CD8-positive, alpha-beta memory T cell (primary cell): ENCODE results near the gene PPP1R3E. TPM values are rescaled to one million over a fixed set of nuclear protein-coding genes. Genes with fewer than 3 reads are reported as not detected.
A peak's percentile ranks its signal among the peaks of the same experiment; 100 is the strongest.
"Not testable (repeated sequence)": the region's sequence is repeated elsewhere in the genome, so short reads cannot be mapped to it uniquely, and the experiment has no call there.

Experiments used
- CTCF ChIA-PET: fragments of 350-600 bp; sonication (Branson Sonifier 250); formaldehyde crosslinking; loops from one replicate; lab custom pipeline; 2021; ENCODE audit warnings: antibody characterized with exemption; lab: Charles Lee
- POLR2A ChIA-PET: fragments of 350-600 bp; sonication (Branson Sonifier 250); formaldehyde crosslinking; loops from one replicate; lab custom pipeline; 2021; ENCODE audit warnings: antibody characterized with exemption; lab: Charles Lee
- DNase-seq, 5 donors: peaks; one replicate each; pipeline versions ENCODE4 v3.0.0 to v3.0.0-alpha.2; 2020 to 2022; ENCODE audit warnings: mixed read lengths in 1 of 5
- H3K27ac ChIP-seq: one replicate; pipeline ENCODE4 v1.7.0; 2013; ENCODE audit warnings: low read depth, mild to moderate bottlenecking, low read length, moderate library complexity
- H3K27me3 ChIP-seq: 2 replicates; pipeline ENCODE4 v1.7.0; 2013; ENCODE audit warnings: low read length, mild to moderate bottlenecking; ENCODE audit not compliant: insufficient read depth, poor library complexity, severe bottlenecking
- H3K36me3 ChIP-seq: 2 replicates; pipeline ENCODE4 v1.7.0; 2013; ENCODE audit warnings: mild to moderate bottlenecking, low read length, moderate library complexity; ENCODE audit not compliant: insufficient read depth
- H3K4me1 ChIP-seq: 2 replicates; pipeline ENCODE4 v1.7.0; 2013; ENCODE audit warnings: mild to moderate bottlenecking, low read length, moderate library complexity; ENCODE audit not compliant: insufficient read depth
- H3K4me3 ChIP-seq: 2 replicates; pipeline ENCODE4 v1.7.0; 2013; ENCODE audit warnings: mild to moderate bottlenecking, low read length
- H3K9me3 ChIP-seq: 2 replicates; pipeline ENCODE4 v1.7.0; 2013; ENCODE audit warnings: mild to moderate bottlenecking, low read length
- H3K27ac Mint-ChIP-seq, 8 donors: one replicate each; pipeline ENCODE4 v1.8.0; 2020 to 2021; ENCODE audit warnings: mixed read lengths in 8 of 8, mild to moderate bottlenecking in 6 of 8, inconsistent platforms in 3 of 8, moderate library complexity in 3 of 8
- H3K27me3 Mint-ChIP-seq, 2 donors: one replicate each; pipeline ENCODE4 v1.8.0; 2020 to 2021; ENCODE audit warnings: mixed read lengths in 2 of 2, mild to moderate bottlenecking in 1 of 2, moderate library complexity in 1 of 2
- H3K36me3 Mint-ChIP-seq, 3 donors: one replicate each; pipeline ENCODE4 v1.8.0; 2020 to 2021; ENCODE audit warnings: mixed read lengths in 3 of 3, inconsistent platforms in 1 of 3, mild to moderate bottlenecking in 1 of 3
- H3K4me1 Mint-ChIP-seq, 3 donors: one replicate each; pipeline ENCODE4 v1.8.0; 2020 to 2021; ENCODE audit warnings: mixed read lengths in 3 of 3, inconsistent platforms in 1 of 3, mild to moderate bottlenecking in 1 of 3
- H3K4me3 Mint-ChIP-seq, 7 donors: one replicate each; pipeline ENCODE4 v1.8.0; 2020 to 2021; ENCODE audit warnings: mixed read lengths in 7 of 7, mild to moderate bottlenecking in 6 of 7, moderate library complexity in 4 of 7, inconsistent platforms in 2 of 7
- H3K9me3 Mint-ChIP-seq, 5 donors: one replicate each; pipeline ENCODE4 v1.8.0; 2020 to 2022; ENCODE audit warnings: mixed read lengths in 5 of 5, mild to moderate bottlenecking in 3 of 5, moderate library complexity in 2 of 5, inconsistent platforms in 1 of 5
- polyA plus RNA-seq: library from polyadenylated mRNA; unstranded; fragments of 300-500 nt; fragmentation: Illumina TruSeq; gene quantifications from one replicate; pipeline ENCODE4 v1.2.3, GENCODE V29; 2021
- total RNA-seq, 2 experiments: library from RNA; stranded (reverse); gene quantifications; one replicate each; pipeline ENCODE4 v1.2.3, GENCODE V29; 2021

Gene PPP1R3E
- total and polyA plus RNA-seq, 3 experiments from 2014 or later = 2.0 to 18.2 (median 16.2) TPM

GRCh38 chr14:23285530-23286019, 17.1 kb downstream of the PPP1R3E start:
- Mint-ChIP-seq H3K4me1 (peaks cover 25 to 46% (median 36%) of the 10 kb centered on the region in 3 donors), H3K9me3 (no peaks in the 10 kb centered on the region), H3K36me3 (peaks cover 0 to 8% (median 0%) of the 10 kb centered on the region in 3 donors), H3K4me3 (peak overlapping the region; percentile 94 to 100 (median 95)), H3K27ac (peak overlapping the region; percentile 78 to 95 (median 90)), H3K27me3 (no peaks in the 10 kb centered on the region)
- H3K36me3 ChIP-seq = no peaks in the 10 kb centered on the region
- H3K4me3 ChIP-seq = peak overlapping the region; percentile 82
- ChIA-PET CTCF (interaction anchor here (1.0 to 4.1 kb wide), 7 partner anchors 9 to 165 kb away, joined by 3 to 31 read pairs (median 6); partner anchors contain the start of genes PABPN1 and PPP1R3E), POLR2A (interaction anchor here (0.7 to 2.5 kb wide), 6 partner anchors 11 to 1760 kb away, joined by 3 to 33 read pairs (median 4); partner anchors contain the start of genes PABPN1, PPP1R3E and SALL2)
- peak overlapping the region; percentile 82 for H3K27ac ChIP-seq
- no peak for DNase-seq
- H3K9me3 ChIP-seq = no peaks in the 10 kb centered on the region
- H3K4me1 ChIP-seq = peaks cover 13% of the 10 kb centered on the region
- H3K27me3 ChIP-seq = no peaks in the 10 kb centered on the region

- ChIA-PET POLR2A (interaction anchor here (0.7 to 2.5 kb wide), 2 partner anchors 17 to 241 kb away, joined by 3 to 33 read pairs; partner anchors contain the start of gene PPP1R3E), CTCF (interaction anchor here (1.6 to 4.1 kb wide), 3 partner anchors 11 to 164 kb away, joined by 4 to 31 read pairs (median 6); no protein-coding TSS in a partner anchor)
- H3K9me3 Mint-ChIP-seq = no peaks in the 10 kb centered on the region
- DNase-seq = peak in 1 of 5 donors; percentile 21
- H3K27me3 ChIP-seq = no peaks in the 10 kb centered on the region
- H3K9me3 ChIP-seq = no peaks in the 10 kb centered on the region
- H3K27ac Mint-ChIP-seq = peak overlapping the region; percentile 78 to 95 (median 90)
- peak overlapping the region; percentile 82 for H3K27ac ChIP-seq
- H3K27me3 Mint-ChIP-seq = no peaks in the 10 kb centered on the region
- H3K4me3 ChIP-seq = peak overlapping the region; percentile 82
- peaks cover 25 to 46% (median 36%) of the 10 kb centered on the region in 3 donors for H3K4me1 Mint-ChIP-seq
- H3K4me1 ChIP-seq = peaks cover 13% of the 10 kb centered on the region
- peak overlapping the region; percentile 94 to 100 (median 95) for H3K4me3 Mint-ChIP-seq
- H3K36me3 ChIP-seq = no peaks in the 10 kb centered on the region
- H3K36me3 Mint-ChIP-seq = peaks cover 0 to 8% (median 0%) of the 10 kb centered on the region in 3 donors
Observed at GRCh38 chr14:23284654-23285529, 17.8 kb downstream of the PPP1R3E start.

- Histone ChIP-seq H3K9me3 (no peaks in the 10 kb centered on the region), H3K36me3 (no peaks in the 10 kb centered on the region), H3K27me3 (no peaks in the 10 kb centered on the region), H3K27ac (peak overlapping the region; percentile 25), H3K4me3 (no peak overlapping the region), H3K4me1 (peaks cover 5% of the 10 kb centered on the region)
- no peaks in the 10 kb centered on the region for H3K9me3 Mint-ChIP-seq
- peaks cover 0 to 11% (median 0%) of the 10 kb centered on the region in 3 donors for H3K36me3 Mint-ChIP-seq
- no peak for DNase-seq
- H3K27ac Mint-ChIP-seq = peak overlapping the region in 1 of 8 donors; percentile 20
- H3K27me3 Mint-ChIP-seq = no peaks in the 10 kb centered on the region
- ChIA-PET POLR2A (no interaction called here), CTCF (no interaction called here)
- no peak overlapping the region for H3K4me3 Mint-ChIP-seq
- peaks cover 18 to 39% (median 30%) of the 10 kb centered on the region in 3 donors for H3K4me1 Mint-ChIP-seq
Observed at GRCh38 chr14:23281247-23281646, 21.4 kb downstream of the PPP1R3E start.

GRCh38 chr14:23277928-23278327, 24.7 kb downstream of the PPP1R3E start:
- H3K27me3 ChIP-seq, POLR2A ChIA-PET, H3K27me3 Mint-ChIP-seq, H3K9me3 ChIP-seq, H3K4me3 ChIP-seq, H3K27ac ChIP-seq, H3K4me3 Mint-ChIP-seq, H3K4me1 ChIP-seq, H3K9me3 Mint-ChIP-seq, DNase-seq, H3K36me3 ChIP-seq: not testable (repeated sequence)
- Mint-ChIP-seq H3K27ac (peak overlapping the region in 2 of 8 donors; percentile 17 to 22), H3K4me1 (peaks cover 0 to 16% (median 8%) of the 10 kb centered on the region in 3 donors), H3K36me3 (peaks cover 0 to 17% (median 7%) of the 10 kb centered on the region in 3 donors)
- CTCF ChIA-PET = interaction anchor here (0.7 to 1.7 kb wide), 2 partner anchors 16 to 22 kb away, joined by 5 read pairs; no protein-coding TSS in a partner anchor

- Histone ChIP-seq H3K36me3 (no peaks in the 10 kb centered on the region), H3K4me3 (no peak overlapping the region), H3K4me1 (no peaks in the 10 kb centered on the region), H3K27me3 (no peaks in the 10 kb centered on the region), H3K9me3 (no peaks in the 10 kb centered on the region), H3K27ac (no peak overlapping the region)
- peaks cover 0 to 10% (median under 1%) of the 10 kb centered on the region in 3 donors for H3K4me1 Mint-ChIP-seq
- H3K27ac Mint-ChIP-seq = no peak overlapping the region
- DNase-seq = no peak
- no peak overlapping the region for H3K4me3 Mint-ChIP-seq
- CTCF ChIA-PET = interaction anchor here (0.9 to 1.7 kb wide), 2 partner anchors 9 to 23 kb away, joined by 3 to 5 read pairs; partner anchors contain the start of gene HOMEZ
- no peaks in the 10 kb centered on the region for H3K9me3 Mint-ChIP-seq
- POLR2A ChIA-PET = no interaction called here
- H3K27me3 Mint-ChIP-seq = no peaks in the 10 kb centered on the region
- H3K36me3 Mint-ChIP-seq = peaks cover 0 to 17% (median 7%) of the 10 kb centered on the region in 3 donors
Observed at GRCh38 chr14:23277189-23277588, 25.5 kb downstream of the PPP1R3E start.

GRCh38 chr14:23275412-23275811, 27.2 kb downstream of the PPP1R3E start:
- H3K27me3 Mint-ChIP-seq = no peaks in the 10 kb centered on the region

GRCh38 chr14:23269193-23269592, 33.5 kb downstream of the PPP1R3E start:
- H3K4me3 ChIP-seq = no peak overlapping the region
- H3K27me3 ChIP-seq = peaks cover 4% of the 10 kb centered on the region
- no peaks in the 10 kb centered on the region for H3K4me1 ChIP-seq
- no peaks in the 10 kb centered on the region for H3K9me3 Mint-ChIP-seq
- no peak overlapping the region for H3K27ac Mint-ChIP-seq
- H3K27me3 Mint-ChIP-seq = peaks cover 3 to 13% of the 10 kb centered on the region in 2 donors
- DNase-seq = no peak
- H3K4me3 Mint-ChIP-seq = no peak overlapping the region
- no peaks in the 10 kb centered on the region for H3K9me3 ChIP-seq
- no peaks in the 10 kb centered on the region for H3K36me3 Mint-ChIP-seq
- H3K36me3 ChIP-seq = no peaks in the 10 kb centered on the region
- POLR2A ChIA-PET = interaction anchor here (0.7 kb wide), 1 partner anchor 1185 kb away, joined by 3 read pairs; no protein-coding TSS in a partner anchor
- CTCF ChIA-PET = interaction anchor here (1.0 to 1.8 kb wide), 2 partner anchors 26 to 111 kb away, joined by 3 read pairs; no protein-coding TSS in a partner anchor
- no peak overlapping the region for H3K27ac ChIP-seq
- H3K4me1 Mint-ChIP-seq = no peaks in the 10 kb centered on the region

More at GRCh38 chr14:23275412-23275811, 27.2 kb downstream of the PPP1R3E start:
- Histone ChIP-seq H3K27me3 (no peaks in the 10 kb centered on the region), H3K9me3 (no peaks in the 10 kb centered on the region), H3K4me3 (no peak overlapping the region), H3K4me1 (no peaks in the 10 kb centered on the region), H3K27ac (no peak overlapping the region), H3K36me3 (no peaks in the 10 kb centered on the region)
- Mint-ChIP-seq H3K9me3 (no peaks in the 10 kb centered on the region), H3K4me1 (peaks cover 0 to 3% (median 0%) of the 10 kb centered on the region in 3 donors), H3K36me3 (peaks cover 0 to 15% (median 7%) of the 10 kb centered on the region in 3 donors), H3K4me3 (no peak overlapping the region), H3K27ac (no peak overlapping the region)
- DNase-seq = no peak
- ChIA-PET CTCF (no interaction called here), POLR2A (no interaction called here)
